WERI-Rb-1 (cell line): ENCODE data around the gene SUN2.

Source experiments
- DNase-seq: peaks from one replicate; pipeline ENCODE4 v3.0.0-alpha.2; 2020
- H3K27ac ChIP-seq: fragments of 250-450 bp; sonication (Bioruptor Pico); 2 replicates; pipeline ENCODE4 v1.5.1; 2020; ENCODE audit warnings: mild to moderate bottlenecking, moderate library complexity
- H3K27me3 ChIP-seq: fragments of 250-450 bp; sonication (Bioruptor Pico); 2 replicates; pipeline ENCODE4 v1.5.1; 2021; ENCODE audit warnings: mild to moderate bottlenecking, low read depth, moderate library complexity; ENCODE audit not compliant: insufficient read depth, severe bottlenecking
- H3K36me3 ChIP-seq: fragments of 250-450 bp; sonication (Bioruptor Pico); 2 replicates; pipeline ENCODE4 v1.5.1; 2020; ENCODE audit warnings: mild to moderate bottlenecking, moderate library complexity
- H3K4me3 ChIP-seq: 2 replicates; pipeline ENCODE4 v1.5.1; 2011; ENCODE audit warnings: low read depth, mild to moderate bottlenecking, control low read depth, low read length
- H3K9me3 ChIP-seq: fragments of 250-450 bp; sonication (Bioruptor Pico); 2 replicates; pipeline ENCODE4 v1.5.1; 2021; ENCODE audit warnings: mild to moderate bottlenecking, moderate library complexity; ENCODE audit not compliant: severe bottlenecking
- CTCF ChIP-seq: IDR thresholded peaks from 2 replicates; pipeline ENCODE4 v1.5.1; 2011; ENCODE audit warnings: low read depth, mild to moderate bottlenecking, control low read depth, inconsistent platforms, low read length

Gene SUN2

GRCh38 chr22:38784035-38784434, 28.2 kb upstream of the SUN2 start:
- no peak overlapping the region for H3K27ac ChIP-seq
- H3K9me3 ChIP-seq, result no peaks in the 10 kb centered on the region
- H3K36me3 ChIP-seq, result no peaks in the 10 kb centered on the region
- no peak for TF ChIP-seq CTCF
- no peaks in the 10 kb centered on the region for H3K27me3 ChIP-seq
- no peak overlapping the region for H3K4me3 ChIP-seq
- DNase-seq, result no peak

GRCh38 chr22:38783095-38783615, 27.4 kb upstream of the SUN2 start:
- no peak for TF ChIP-seq CTCF
- H3K9me3 ChIP-seq, result no peaks in the 10 kb centered on the region
- no peaks in the 10 kb centered on the region for H3K27me3 ChIP-seq
- DNase-seq, result no peak
- no peak overlapping the region for H3K4me3 ChIP-seq
- H3K36me3 ChIP-seq, result no peaks in the 10 kb centered on the region
- H3K27ac ChIP-seq, result no peak overlapping the region

GRCh38 chr22:38782402-38783094, 26.8 kb upstream of the SUN2 start:
- peak; percentile 75 for DNase-seq
- Histone ChIP-seq H3K9me3 (no peaks in the 10 kb centered on the region), H3K27me3 (no peaks in the 10 kb centered on the region), H3K36me3 (no peaks in the 10 kb centered on the region), H3K27ac (no peak overlapping the region; the same call in 1 of the 2 replicates), H3K4me3 (no peak overlapping the region)
- TF ChIP-seq CTCF, result no peak

GRCh38 chr22:38781033-38781432, 25.2 kb upstream of the SUN2 start:
- no peak overlapping the region for H3K4me3 ChIP-seq
- H3K36me3 ChIP-seq, result no peaks in the 10 kb centered on the region
- H3K27ac ChIP-seq, result no peak overlapping the region
- H3K9me3 ChIP-seq, result no peaks in the 10 kb centered on the region
- no peak for TF ChIP-seq CTCF
- no peak for DNase-seq
- H3K27me3 ChIP-seq, result no peaks in the 10 kb centered on the region

- TF ChIP-seq CTCF, result no peak
- Histone ChIP-seq H3K36me3 (no peaks in the 10 kb centered on the region), H3K27me3 (no peaks in the 10 kb centered on the region), H3K27ac (no peak overlapping the region), H3K4me3 (no peak overlapping the region), H3K9me3 (no peaks in the 10 kb centered on the region)
- no peak for DNase-seq
These were observed 21.4 kb upstream of the SUN2 start for GRCh38 chr22:38777087-38777671.
